GM23338 (cell line): ENCODE measurements around the gene ACTG2. TPM values are rescaled to one million over a fixed set of nuclear protein-coding genes. Genes with fewer than 3 reads are reported as not detected.

Source experiments
- ATAC-seq: fragments of 200-7000 bp; cut with Tn5 transposase; 3 replicates; pipeline ENCODE4 v1.9.1; 2020
- DNase-seq: peaks from one replicate; pipeline ENCODE4 v3.0.0-alpha.2; 2015; ENCODE audit warnings: low spot score
- H2AFZ ChIP-seq: fragments of 200-600 bp; sonication (generic); 2 replicates; pipeline ENCODE4 v1.8.0; 2016; ENCODE audit warnings: antibody characterized with exemption, mild to moderate bottlenecking, moderate library complexity
- H3F3A ChIP-seq: fragments of 200-600 bp; sonication (generic); replicated peaks from 2 replicates; pipeline ENCODE4 v1.8.0; 2017; ENCODE audit warnings: antibody characterized with exemption, mixed run types, low read depth
- H3K27ac ChIP-seq: fragments of 200-600 bp; sonication (generic); 2 replicates; pipeline ENCODE4 v1.6.1; 2016; ENCODE audit warnings: low read depth
- H3K27me3 ChIP-seq: fragments of 200-600 bp; sonication (generic); 2 replicates; pipeline ENCODE4 v1.8.0; 2016; ENCODE audit warnings: mild to moderate bottlenecking, mixed run types, moderate library complexity; ENCODE audit not compliant: insufficient read depth
- H3K36me3 ChIP-seq: fragments of 200-600 bp; sonication (generic); 2 replicates; pipeline ENCODE4 v1.8.0; 2016; ENCODE audit warnings: mild to moderate bottlenecking; ENCODE audit not compliant: insufficient read depth
- H3K4me1 ChIP-seq: fragments of 200-600 bp; sonication (generic); 2 replicates; pipeline ENCODE4 v1.8.0; 2016; ENCODE audit warnings: mild to moderate bottlenecking, moderate library complexity; ENCODE audit not compliant: insufficient read depth
- H3K4me2 ChIP-seq: fragments of 200-600 bp; sonication (generic); 2 replicates; pipeline ENCODE4 v1.7.1; 2017; ENCODE audit warnings: mixed run types
- H3K4me3 ChIP-seq: fragments of 200-600 bp; sonication (generic); 2 replicates; pipeline ENCODE4 v1.6.1; 2016; ENCODE audit warnings: mixed run types
- H3K79me2 ChIP-seq: fragments of 200-600 bp; sonication (generic); replicated peaks from 2 replicates; pipeline ENCODE4 v1.8.0; 2017; ENCODE audit warnings: mild to moderate bottlenecking; ENCODE audit not compliant: insufficient read depth
- H3K9me2 ChIP-seq: fragments of 200-600 bp; sonication (generic); 2 replicates; pipeline ENCODE4 v1.8.0; 2017; ENCODE audit not compliant: insufficient read depth
- H4K20me1 ChIP-seq: fragments of 200-600 bp; sonication (generic); replicated peaks from 2 replicates; pipeline ENCODE4 v1.8.0; 2017; ENCODE audit warnings: mild to moderate bottlenecking; ENCODE audit not compliant: insufficient read depth
- H3K27ac Mint-ChIP-seq: 2 replicates; pipeline ENCODE4 v1.8.0; 2020; ENCODE audit warnings: inconsistent platforms, mild to moderate bottlenecking, moderate library complexity, mixed read lengths
- H3K27me3 Mint-ChIP-seq: 3 replicates; pipeline ENCODE4 v1.8.0; 2022; ENCODE audit warnings: low read depth, mild to moderate bottlenecking, moderate library complexity, mixed read lengths, inconsistent platforms; ENCODE audit not compliant: insufficient read depth, poor library complexity
- H3K36me3 Mint-ChIP-seq: 3 replicates; pipeline ENCODE4 v1.8.0; 2021; ENCODE audit warnings: low read depth, mild to moderate bottlenecking, inconsistent platforms, moderate library complexity, mixed read lengths
- H3K4me1 Mint-ChIP-seq: 3 replicates; pipeline ENCODE4 v1.8.0; 2020; ENCODE audit warnings: mild to moderate bottlenecking, inconsistent platforms, mixed read lengths
- H3K4me3 Mint-ChIP-seq: 3 replicates; pipeline ENCODE4 v1.8.0; 2021; ENCODE audit warnings: moderate library complexity, mild to moderate bottlenecking, inconsistent platforms, mixed read lengths
- H3K9me3 Mint-ChIP-seq: 3 replicates; pipeline ENCODE4 v1.8.0; 2020; ENCODE audit warnings: moderate library complexity, mild to moderate bottlenecking, inconsistent platforms, mixed read lengths
- CREB1 ChIP-seq: fragments of 250-450 bp; sonication (Bioruptor Pico); IDR thresholded peaks from 2 replicates; pipeline ENCODE4 v1.5.0; 2020; ENCODE audit warnings: low read depth, mild to moderate bottlenecking, moderate library complexity
- CTCF ChIP-seq, 2 experiments: fragments of 200-600 bp in 1 of 2; sonication (generic) in 1 of 2; conservative IDR thresholded peaks; 2 replicates each; pipeline versions ENCODE4 v1.5.1 to v1.6.1; 2016 to 2017; ENCODE audit warnings: antibody characterized with exemption in 2 of 2, low read depth in 2 of 2, mild to moderate bottlenecking in 2 of 2, moderate library complexity in 1 of 2
- ETS1 ChIP-seq: IDR thresholded peaks from 2 replicates; pipeline ENCODE4 v1.6.1; 2016; ENCODE audit warnings: antibody characterized with exemption
- EZH2 ChIP-seq: fragments of 200-600 bp; sonication (generic); IDR thresholded peaks from one replicate; pipeline ENCODE4 v1.8.0; 2017; ENCODE audit warnings: antibody characterized with exemption, mild to moderate bottlenecking, low read depth; ENCODE audit not compliant: unreplicated experiment
- EZH2phosphoT487 ChIP-seq: fragments of 200-600 bp; sonication (generic); IDR thresholded peaks from one replicate; pipeline ENCODE4 v1.8.1; 2018; ENCODE audit warnings: antibody characterized with exemption; ENCODE audit not compliant: unreplicated experiment
- JUNB ChIP-seq: IDR thresholded peaks from one replicate; pipeline ENCODE4 v1.6.1; 2016; ENCODE audit warnings: antibody characterized with exemption; ENCODE audit not compliant: unreplicated experiment
- NANOG ChIP-seq: IDR thresholded peaks from 2 replicates; pipeline ENCODE4 v1.6.1; 2016; ENCODE audit warnings: antibody characterized with exemption, borderline replicate concordance
- POLR2AphosphoS5 ChIP-seq: IDR thresholded peaks from 2 replicates; pipeline ENCODE4 v1.6.1; 2016; ENCODE audit warnings: antibody characterized with exemption, low read depth
- REST ChIP-seq: IDR thresholded peaks from one replicate; pipeline ENCODE4 v1.6.1; 2018; ENCODE audit warnings: antibody characterized with exemption; ENCODE audit not compliant: unreplicated experiment
- STAT1 ChIP-seq: IDR thresholded peaks from one replicate; pipeline ENCODE4 v1.6.1; 2016; ENCODE audit warnings: antibody characterized with exemption; ENCODE audit not compliant: unreplicated experiment
- ZNF114 ChIP-seq: fragments of 250-450 bp; sonication (Bioruptor Pico); IDR thresholded peaks from 2 replicates; pipeline ENCODE4 v1.5.0; 2020; ENCODE audit warnings: mild to moderate bottlenecking, moderate library complexity
- ZNF331 ChIP-seq: fragments of 250-450 bp; sonication (Bioruptor Pico); IDR thresholded peaks from 2 replicates; pipeline ENCODE4 v1.5.0; 2020; ENCODE audit warnings: low read depth, mild to moderate bottlenecking, moderate library complexity
- ZNF462 ChIP-seq: fragments of 250-450 bp; sonication (Bioruptor Pico); IDR thresholded peaks from 2 replicates; pipeline ENCODE4 v1.5.0; 2020; ENCODE audit warnings: mild to moderate bottlenecking, moderate library complexity
- polyA plus RNA-seq: library from polyadenylated mRNA; unstranded; fragments of >200 nt; fragmentation: Nextera tagmentation; extraction: Ambion mirVana; gene quantifications from 2 replicates; pipeline ENCODE4 v1.2.1, GENCODE V29; 2016
- total RNA-seq: library from RNA; depleted of rRNA; stranded (reverse); fragments of >200 nt; shearing (Covaris generic); gene quantifications from 2 replicates; pipeline ENCODE4 v1.2.3, GENCODE V29; 2014

Gene ACTG2
- total and polyA plus RNA-seq, 2 experiments from 2014 or later = 8.0 to 8.5 TPM

- no peak overlapping the region for H3K27ac ChIP-seq
- H3K27me3 ChIP-seq = no peaks in the 10 kb centered on the region
- no peak overlapping the region for H3K4me3 ChIP-seq
- TF ChIP-seq ZNF114 (CRISPR knock-in tag) (no peak), STAT1 (no peak), JUNB (no peak), EZH2phosphoT487 (no peak), REST (no peak), ZNF331 (CRISPR knock-in tag) (no peak), CTCF (conservative IDR thresholded peaks at IDR 0.05; ENCODE audit: low read depth in 2 of 2) (no peak), ETS1 (no peak), NANOG (no peak), CREB1 (CRISPR knock-in tag) (no peak), EZH2 (no peak), ZNF462 (CRISPR knock-in tag) (no peak), POLR2AphosphoS5 (no peak)
- no peak overlapping the region for H2AFZ ChIP-seq
- Mint-ChIP-seq H3K36me3 (no peaks in the 10 kb centered on the region), H3K9me3 (no peaks in the 10 kb centered on the region), H3K4me1 (peaks cover under 1% of the 10 kb centered on the region; the same call in 1 of the 3 replicates), H3K27ac (no peak overlapping the region), H3K27me3 (peaks cover 4% of the 10 kb centered on the region), H3K4me3 (no peak overlapping the region)
- no peaks in the 10 kb centered on the region for H3K79me2 ChIP-seq
- DNase-seq (no peak), ATAC-seq (no peak)
- no peak overlapping the region for H3K4me2 ChIP-seq
- 0 out of 2 replicates have a peak, but pooled peaks cover 2% of the 10 kb centered on the region for H4K20me1 ChIP-seq
- H3K9me2 ChIP-seq = no peaks in the 10 kb centered on the region
- no peaks in the 10 kb centered on the region for H3K4me1 ChIP-seq
- H3F3A ChIP-seq = no peaks in the 10 kb centered on the region
- H3K36me3 ChIP-seq = no peaks in the 10 kb centered on the region
Observed at GRCh38 chr2:73915437-73915993, 22.7 kb downstream of the ACTG2 start.
